SK-N-MC (cell line): ENCODE results near the gene NPHP3.

ENCODE experiments used
- DNase-seq: peaks from one replicate; pipeline ENCODE4 v3.0.0-alpha.2; 2011; ENCODE audit warnings: low read depth, low spot score
- H3K27ac ChIP-seq: fragments of 200-600 bp; sonication (generic); 2 replicates; pipeline ENCODE4 v1.5.1; 2016; ENCODE audit warnings: mixed run types
- H3K36me3 ChIP-seq: fragments of 200-600 bp; sonication (generic); 2 replicates; pipeline ENCODE4 v1.6.1; 2017; ENCODE audit warnings: antibody characterized with exemption, low read length, mixed read lengths; ENCODE audit not compliant: insufficient read depth
- H3K4me3 ChIP-seq: fragments of 200-600 bp; sonication (generic); 2 replicates; pipeline ENCODE4 v1.5.1; 2016
- H3K9ac ChIP-seq: fragments of 200-600 bp; sonication (generic); 2 replicates; pipeline ENCODE4 v1.8.0; 2017; ENCODE audit warnings: mixed run types, mixed read lengths; ENCODE audit not compliant: insufficient read length
- H3K9me3 ChIP-seq: fragments of 200-600 bp; sonication (generic); 2 replicates; pipeline ENCODE4 v1.6.1; 2017; ENCODE audit warnings: low read depth, mild to moderate bottlenecking, antibody characterized with exemption, low read length, moderate library complexity, mixed read lengths
- EZH2 ChIP-seq: fragments of 200-600 bp; sonication (generic); IDR thresholded peaks from one replicate; pipeline ENCODE4 v1.6.1; 2017; ENCODE audit warnings: antibody characterized with exemption
- FOXP2 ChIP-seq: optimal IDR thresholded peaks from 2 replicates; pipeline ENCODE3; 2011; ENCODE audit warnings: mild to moderate bottlenecking, moderate library complexity; ENCODE audit not compliant: insufficient read depth; ENCODE audit errors: extremely low read length, control extremely low read depth
- POLR2AphosphoS5 ChIP-seq: IDR thresholded peaks from 2 replicates; pipeline ENCODE4 v1.6.1; 2012; ENCODE audit warnings: mild to moderate bottlenecking, low read depth, low read length, borderline replicate concordance

Gene NPHP3

DNA sequence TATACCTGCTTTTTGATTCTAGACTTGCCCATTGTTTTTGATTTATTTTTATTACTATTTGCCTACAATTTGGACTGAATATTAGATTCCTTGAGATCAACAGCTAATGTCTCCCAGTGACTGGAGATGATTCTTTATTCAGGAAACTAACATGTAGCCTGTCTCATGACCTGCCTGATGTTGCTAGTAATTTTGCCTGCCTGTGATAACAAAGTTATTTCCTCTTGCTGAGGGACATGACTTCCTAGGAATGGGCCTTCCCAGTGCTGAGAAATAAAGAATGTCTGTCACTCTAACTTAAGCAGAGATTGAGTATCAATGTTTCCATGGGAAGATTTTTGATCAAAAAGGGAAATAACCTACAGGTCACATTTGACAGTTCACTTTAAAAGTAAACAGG lies 13.4 kb upstream of the NPHP3 start:
- Histone ChIP-seq H3K4me3 (no peak overlapping the region), H3K9me3 (no peaks in the 10 kb centered on the region), H3K36me3 (no peaks in the 10 kb centered on the region), H3K27ac (no peak overlapping the region), H3K9ac (no peak overlapping the region)
- TF ChIP-seq FOXP2 (no peak), EZH2 (no peak), POLR2AphosphoS5 (no peak)
- no peak for DNase-seq

DNA sequence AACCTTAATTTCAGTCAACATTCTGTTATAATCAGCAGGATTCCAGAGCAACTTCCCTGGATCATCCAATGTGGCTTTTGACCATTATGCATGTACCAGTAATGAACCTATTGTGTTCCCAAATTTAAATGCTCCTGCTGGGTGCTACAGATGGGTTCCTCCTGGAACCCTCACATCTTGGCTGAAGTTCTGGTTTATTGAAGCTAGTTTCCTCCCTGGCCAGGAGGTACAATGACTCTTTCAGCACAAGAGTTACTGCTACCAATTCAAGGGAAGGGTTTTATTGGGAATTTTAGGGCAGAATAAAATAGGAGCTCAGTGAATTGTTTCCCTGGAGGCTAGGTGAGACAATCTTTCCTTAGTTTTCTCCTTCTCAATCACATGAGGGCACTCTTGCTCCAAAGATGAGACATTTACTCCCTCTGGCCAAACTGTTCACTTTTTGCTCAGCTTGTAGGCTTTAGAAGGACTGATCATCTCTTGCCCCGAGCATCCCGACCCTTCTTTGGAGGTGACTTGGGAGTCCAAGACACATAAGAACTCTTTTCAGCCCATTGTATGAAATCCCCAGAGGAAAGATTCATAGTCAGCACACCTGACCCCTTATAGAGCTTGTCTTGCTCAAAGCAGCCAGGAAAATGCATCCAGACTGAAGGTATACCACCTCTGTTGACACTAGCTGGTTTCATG lies 8.8 kb upstream of the NPHP3 start:
- H3K9me3 ChIP-seq = no peaks in the 10 kb centered on the region
- TF ChIP-seq FOXP2 (no peak), EZH2 (no peak), POLR2AphosphoS5 (no peak)
- H3K36me3 ChIP-seq = no peaks in the 10 kb centered on the region
- H3K4me3 ChIP-seq = no peak overlapping the region
- H3K27ac ChIP-seq = no peak overlapping the region
- peak; percentile 37 for DNase-seq
- no peak overlapping the region for H3K9ac ChIP-seq

DNA sequence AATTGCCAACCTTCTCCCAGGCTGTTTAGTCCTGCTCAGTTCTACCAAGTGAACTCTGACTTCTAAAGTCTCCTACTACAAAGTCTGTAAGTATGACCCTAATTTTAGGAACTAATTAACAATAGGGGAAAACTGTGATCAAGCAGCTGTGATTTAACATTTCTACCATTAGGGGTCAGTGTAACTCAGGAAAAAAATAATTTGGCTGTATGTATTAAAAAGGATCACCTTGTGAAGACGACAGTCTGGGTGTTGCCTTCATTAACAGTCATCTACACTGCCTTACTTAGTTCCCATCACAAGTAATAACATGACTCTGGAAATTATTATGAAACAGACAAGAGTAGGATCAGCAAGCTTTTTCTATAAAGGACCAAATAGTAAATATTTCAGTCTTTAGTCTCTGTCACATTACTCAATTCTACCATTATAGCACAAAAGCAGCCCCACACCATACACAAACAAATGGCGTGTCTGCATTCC lies 4.2 kb upstream of the NPHP3 start:
- Histone ChIP-seq H3K9ac (no peak overlapping the region), H3K9me3 (no peaks in the 10 kb centered on the region), H3K27ac (no peak overlapping the region), H3K36me3 (no peaks in the 10 kb centered on the region), H3K4me3 (no peak overlapping the region)
- peak; percentile 44 for DNase-seq
- no peak for TF ChIP-seq FOXP2
- no peak for TF ChIP-seq POLR2AphosphoS5
- TF ChIP-seq EZH2 = no peak

DNA sequence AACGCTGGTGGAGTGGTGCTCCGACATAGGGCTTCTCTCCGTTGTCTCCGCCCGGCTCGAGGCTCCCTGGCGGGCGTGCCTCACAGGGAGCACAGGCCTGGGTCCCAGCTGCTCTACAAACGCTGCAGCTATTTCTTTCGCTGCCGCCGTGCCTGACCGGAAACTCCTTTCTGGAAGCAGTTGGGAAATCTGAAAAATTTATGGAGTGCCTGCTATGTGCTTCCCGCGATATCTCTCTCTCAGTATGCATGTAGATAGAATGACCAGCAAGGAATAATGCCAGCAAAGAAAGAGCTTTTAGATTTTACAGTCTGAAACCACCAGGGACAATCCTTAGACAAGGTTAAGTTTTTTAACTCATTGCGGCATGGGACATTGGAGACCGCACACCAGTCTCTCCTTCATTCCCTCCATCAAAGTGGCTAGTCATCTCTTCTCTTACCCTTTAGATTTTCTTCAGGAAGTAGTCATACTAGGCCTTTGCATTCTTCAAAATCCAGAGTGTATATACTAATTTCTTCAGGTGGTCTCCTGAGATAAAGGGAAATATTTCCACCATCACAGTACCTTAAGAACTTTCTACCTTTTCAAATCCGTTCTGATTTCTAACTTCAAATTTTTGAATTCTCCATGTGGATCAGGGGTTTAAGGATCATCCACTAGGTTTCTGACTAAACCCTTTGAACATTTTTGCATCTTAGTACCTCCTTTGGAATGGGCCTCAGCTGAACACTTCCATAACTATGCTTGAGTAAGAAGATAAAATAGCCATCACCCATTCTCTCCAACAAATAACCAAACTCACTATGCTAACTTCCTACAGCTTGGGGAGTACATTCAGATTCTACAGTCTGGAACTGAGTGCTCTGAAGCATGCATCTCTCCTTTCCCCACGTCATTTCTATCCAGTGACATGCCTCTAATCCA lies 1.1 kb upstream of the NPHP3 start:
- no peak overlapping the region for H3K27ac ChIP-seq
- peak overlapping the region; percentile 79 for H3K4me3 ChIP-seq
- H3K9me3 ChIP-seq = no peaks in the 10 kb centered on the region
- H3K9ac ChIP-seq = peak overlapping the region; percentile 45
- TF ChIP-seq EZH2 = no peak
- TF ChIP-seq FOXP2 = no peak
- TF ChIP-seq POLR2AphosphoS5 = peak; percentile 38; the same call in 1 of the 2 replicates
- H3K36me3 ChIP-seq = no peaks in the 10 kb centered on the region
- DNase-seq = no peak

DNA sequence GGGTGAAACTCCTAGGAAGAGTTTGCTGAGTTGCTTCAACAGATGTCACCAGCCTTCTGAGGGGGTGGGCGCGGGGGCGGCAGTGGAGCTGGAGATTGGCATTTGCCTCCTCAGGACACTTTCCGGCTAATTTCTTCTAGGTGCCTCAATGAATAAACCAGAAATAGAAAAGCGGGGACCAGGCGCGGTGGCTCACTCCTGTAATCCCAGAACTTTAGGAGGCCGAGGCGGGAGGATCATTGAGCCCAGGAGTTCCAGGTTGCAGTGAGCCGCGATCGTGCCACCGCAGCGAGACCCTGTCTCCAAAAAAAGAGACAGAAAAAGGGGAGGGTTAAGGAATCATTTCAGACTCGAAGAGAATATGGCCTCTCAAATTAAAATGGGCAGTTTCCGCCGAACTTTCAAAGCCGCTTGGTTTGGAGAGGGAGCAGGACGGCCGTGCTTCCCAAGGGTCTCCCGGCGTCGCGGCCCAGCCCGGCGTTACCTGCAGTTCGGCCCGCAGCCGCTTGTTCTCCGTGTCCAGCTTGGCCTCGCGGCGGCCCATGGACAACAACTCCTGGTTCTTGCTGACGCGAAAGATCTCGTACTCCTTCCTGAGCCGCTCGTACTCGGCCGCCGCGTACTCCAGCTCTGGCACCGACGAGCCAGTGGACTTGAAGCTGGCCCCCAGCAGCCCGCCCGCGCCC lies 587 bp downstream of the NPHP3 start:
- no peak for DNase-seq
- H3K4me3 ChIP-seq = peak overlapping the region; percentile 93
- H3K27ac ChIP-seq = no peak overlapping the region
- no peaks in the 10 kb centered on the region for H3K9me3 ChIP-seq
- H3K9ac ChIP-seq = peak overlapping the region; percentile 79
- TF ChIP-seq FOXP2 = no peak
- TF ChIP-seq EZH2 = no peak
- no peak for TF ChIP-seq POLR2AphosphoS5
- no peaks in the 10 kb centered on the region for H3K36me3 ChIP-seq

DNA sequence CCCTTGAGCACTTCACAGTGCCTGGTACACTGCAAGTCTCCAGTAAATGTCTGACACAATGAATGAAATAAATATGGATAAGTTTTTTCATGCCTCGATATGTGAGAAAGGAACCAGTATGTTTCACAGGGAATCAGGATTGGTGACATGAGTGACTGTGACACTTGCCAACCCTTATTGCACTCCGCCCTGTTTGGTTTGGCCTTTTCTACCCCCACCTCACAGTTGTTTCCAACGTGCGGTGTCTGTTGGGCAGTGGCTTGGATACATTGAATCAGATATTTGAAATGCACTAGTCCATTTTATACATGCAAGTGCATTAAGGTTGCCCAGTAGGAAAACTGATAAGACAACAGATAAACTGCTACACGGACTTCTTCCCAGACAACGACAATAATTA lies 2.0 kb downstream of the NPHP3 start:
- TF ChIP-seq POLR2AphosphoS5 (no peak), FOXP2 (no peak), EZH2 (no peak)
- peak overlapping the region; percentile 2; the same call in 1 of the 2 replicates for H3K4me3 ChIP-seq
- H3K9ac ChIP-seq = no peak overlapping the region

DNA sequence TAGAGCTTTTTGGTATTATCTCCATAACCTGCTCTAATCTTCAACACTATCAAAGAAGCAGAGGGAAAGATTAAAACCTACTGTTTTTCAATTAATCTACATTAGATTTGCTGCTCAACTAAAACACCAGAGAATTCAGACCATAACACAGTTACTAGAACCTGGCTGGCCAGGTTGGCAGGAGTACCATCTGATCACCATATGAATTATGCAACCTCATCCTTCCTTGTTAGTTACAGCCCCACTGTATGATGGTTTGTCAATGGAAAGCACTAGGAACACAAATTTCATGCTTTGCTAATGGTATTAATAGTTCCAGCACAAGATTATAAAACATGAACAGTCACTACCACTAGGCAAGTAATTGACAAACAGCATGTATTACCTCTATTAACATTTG lies 5.8 kb downstream of the NPHP3 start:
- TF ChIP-seq FOXP2 (no peak), EZH2 (no peak), POLR2AphosphoS5 (no peak)
- H3K36me3 ChIP-seq = peaks cover 4% of the 10 kb centered on the region; the same call in 1 of the 2 replicates
- H3K9ac ChIP-seq = no peak overlapping the region

More for the DNA sequence above, 2.0 kb downstream of the NPHP3 start:
- no peak for DNase-seq
- no peak overlapping the region for H3K27ac ChIP-seq
- no peaks in the 10 kb centered on the region for H3K36me3 ChIP-seq
- no peaks in the 10 kb centered on the region for H3K9me3 ChIP-seq

DNA sequence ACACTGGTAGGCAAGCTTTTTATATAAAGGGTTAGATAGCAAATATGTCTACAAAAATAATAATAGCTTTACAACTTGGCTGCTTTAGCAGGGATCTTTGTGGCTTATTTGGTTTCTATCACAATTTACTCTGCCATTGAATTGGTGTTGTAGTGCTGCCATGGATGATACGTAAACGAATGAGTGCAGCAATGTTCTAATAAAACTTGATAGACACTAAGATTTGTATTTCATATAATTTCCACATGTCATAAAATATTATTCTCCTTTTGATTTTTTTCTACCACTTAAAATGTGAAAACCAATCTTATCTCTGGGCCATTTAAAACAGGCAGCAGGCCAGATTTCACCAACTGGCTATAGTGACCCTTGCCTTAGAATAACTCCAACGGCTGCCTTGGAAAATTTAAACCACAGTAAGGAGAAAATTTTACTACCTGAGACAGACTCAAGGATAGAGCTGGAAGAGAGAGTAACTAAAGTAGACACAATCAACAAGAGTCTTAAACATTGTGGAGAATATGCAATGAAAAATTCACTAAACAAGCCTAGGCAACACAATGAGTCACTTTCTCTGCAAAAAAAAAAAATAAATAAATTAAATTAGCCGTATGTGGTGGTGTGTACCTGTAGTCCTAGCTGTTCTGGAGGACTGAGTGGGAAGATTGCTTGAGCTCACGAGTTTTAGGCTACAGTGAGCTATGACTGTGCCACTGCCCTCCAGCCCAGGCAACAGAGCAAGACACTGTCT lies 8.1 kb downstream of the NPHP3 start:
- peaks cover 4% of the 10 kb centered on the region; the same call in 1 of the 2 replicates for H3K36me3 ChIP-seq
- TF ChIP-seq EZH2 = no peak
- TF ChIP-seq POLR2AphosphoS5 = no peak
- TF ChIP-seq FOXP2 = no peak
- no peak overlapping the region for H3K27ac ChIP-seq
- no peaks in the 10 kb centered on the region for H3K9me3 ChIP-seq
- H3K9ac ChIP-seq = no peak overlapping the region
- DNase-seq = no peak
- H3K4me3 ChIP-seq = no peak overlapping the region

More for the DNA sequence above, 5.8 kb downstream of the NPHP3 start:
- Histone ChIP-seq H3K27ac (no peak overlapping the region), H3K9me3 (no peaks in the 10 kb centered on the region), H3K4me3 (no peak overlapping the region)
- DNase-seq = no peak
